Stimulated activated CD8-positive, alpha-beta memory T cell treated with anti-CD3 and anti-CD28 coated beads, Interleukin-4, amount 100 ng/mL, for 48 hours (primary cell): Measurements from ENCODE around the gene RIN1.
"Not testable (repeated sequence)": the region's sequence is repeated elsewhere in the genome, so short reads cannot be mapped to it uniquely, and the experiment has no call there.

Experiments
- DNase-seq: peaks from one replicate; pipeline ENCODE4 v3.0.0-alpha.2; 2020

RIN1 gene

GRCh38 chr11:66334605-66335442 lies 1.4 kb downstream of the RIN1 start:
- no peak for DNase-seq

GRCh38 chr11:66333896-66334604 lies 2.2 kb downstream of the RIN1 start:
- DNase-seq: no peak

GRCh38 chr11:66333220-66333877 lies 2.9 kb downstream of the RIN1 start:
- no peak for DNase-seq

DNA sequence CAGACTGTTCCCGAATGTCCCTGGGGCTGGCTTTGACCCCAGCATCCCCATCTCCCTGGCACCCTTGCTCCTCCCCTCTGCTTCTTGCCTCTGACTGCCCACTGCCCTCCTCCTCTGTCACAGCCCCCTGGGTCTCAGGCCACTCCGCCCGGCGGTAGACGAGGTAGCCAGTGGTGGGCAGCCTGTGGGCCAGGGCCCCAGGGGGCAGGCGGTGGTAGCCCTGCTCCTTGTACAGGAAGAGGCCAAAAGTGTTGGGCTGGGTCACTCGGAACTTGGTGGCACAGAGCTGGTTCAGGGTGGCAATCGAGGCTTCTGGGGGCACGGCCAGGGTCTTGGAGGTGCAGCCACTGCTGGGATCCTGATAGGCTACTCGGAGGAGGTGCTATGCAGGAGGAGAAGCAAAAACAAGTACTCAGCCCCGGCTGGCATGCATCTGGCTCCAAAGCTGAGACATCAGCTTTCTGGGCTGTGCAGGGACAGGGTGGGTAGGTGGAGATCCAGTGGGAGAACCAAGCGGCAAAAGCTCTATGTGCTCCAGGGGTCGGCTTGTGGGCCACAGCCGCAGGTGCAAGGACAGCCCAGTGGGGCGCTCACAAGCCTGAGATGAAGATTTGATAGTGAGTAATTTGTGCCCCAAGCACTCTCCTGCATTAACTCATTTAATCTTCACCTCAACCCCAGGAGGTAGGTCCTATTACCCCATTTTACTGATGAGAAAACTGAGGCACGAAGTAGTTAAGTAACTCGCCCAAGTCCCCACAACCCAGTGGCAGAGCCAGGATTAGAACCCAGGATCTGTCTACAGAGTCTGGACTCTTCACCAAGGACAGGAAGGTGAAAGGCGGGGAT lies 3.6 kb downstream of the RIN1 start:
- no peak for DNase-seq

GRCh38 chr11:66331542-66332370 lies 4.5 kb downstream of the RIN1 start:
- no peak for DNase-seq

DNA sequence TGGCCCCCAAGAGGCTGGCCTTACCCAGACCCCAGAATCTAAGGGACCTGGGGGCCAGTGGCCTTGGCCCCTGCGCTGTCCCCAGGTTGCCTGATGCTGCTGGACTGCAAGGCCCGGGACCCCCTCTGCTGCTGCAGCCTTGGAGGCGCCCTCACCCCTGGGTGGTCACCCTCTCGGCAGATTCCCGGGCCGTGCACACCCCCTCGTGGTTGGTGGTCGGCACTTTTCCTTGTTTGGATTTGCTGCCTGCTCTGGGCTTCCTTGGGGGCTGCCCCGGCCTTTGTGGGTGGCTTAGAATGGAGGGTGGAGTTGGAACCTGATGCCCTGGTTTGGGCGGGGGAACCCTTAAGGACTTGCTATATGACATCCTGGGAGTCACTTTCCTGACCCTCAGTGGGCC lies 5.3 kb downstream of the RIN1 start:
- DNase-seq: no peak

DNA sequence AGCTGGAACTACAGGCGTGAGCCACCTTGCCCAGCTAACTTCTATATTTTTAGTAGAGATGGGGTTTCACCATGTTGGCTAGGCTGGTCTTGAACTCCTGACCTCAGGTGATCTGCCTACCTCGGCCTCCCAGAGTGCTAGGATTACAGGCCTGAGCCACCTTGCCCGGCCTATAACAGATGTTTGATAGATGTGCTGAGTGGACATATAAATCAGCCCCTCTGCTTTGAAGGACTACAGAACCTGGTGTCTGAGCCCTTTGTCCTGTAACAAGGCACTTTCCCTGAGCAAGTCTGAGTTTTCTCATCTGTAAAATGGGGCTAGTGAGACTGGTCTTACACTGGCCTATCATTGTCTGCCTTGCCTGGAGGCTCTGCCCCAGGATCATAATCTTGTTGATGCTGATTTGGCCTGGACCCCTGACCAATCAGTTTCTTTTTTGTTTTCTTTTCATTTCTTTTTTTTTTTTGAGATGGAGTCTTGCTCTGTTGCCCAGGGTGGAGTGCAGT lies 7.0 kb downstream of the RIN1 start:
- no peak for DNase-seq

GRCh38 chr11:66328302-66329144 lies 7.7 kb downstream of the RIN1 start:
- DNase-seq: peak; percentile 89

DNA sequence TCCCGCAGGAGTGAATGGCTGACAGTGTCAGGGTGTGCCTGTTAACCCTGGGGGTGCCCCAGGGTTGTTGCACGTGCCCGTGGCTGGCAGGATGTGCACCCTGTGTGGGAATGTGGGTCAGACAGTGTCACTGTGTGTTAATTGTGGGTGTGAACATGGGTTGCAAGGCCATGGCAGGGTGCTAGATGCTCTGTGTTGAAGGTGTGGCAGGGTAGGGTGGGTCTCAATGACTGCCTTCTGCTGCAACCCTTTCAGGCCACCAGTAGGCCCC lies 8.3 kb downstream of the RIN1 start:
- DNase-seq: no peak

- no peak for DNase-seq
Observed at GRCh38 chr11:66327171-66328030, 8.8 kb downstream of the RIN1 start.

- no peak for DNase-seq
Observed at GRCh38 chr11:66326261-66327111, 9.7 kb downstream of the RIN1 start.

- no peak for DNase-seq
Observed at GRCh38 chr11:66325263-66325671, 11.0 kb downstream of the RIN1 start.

DNA sequence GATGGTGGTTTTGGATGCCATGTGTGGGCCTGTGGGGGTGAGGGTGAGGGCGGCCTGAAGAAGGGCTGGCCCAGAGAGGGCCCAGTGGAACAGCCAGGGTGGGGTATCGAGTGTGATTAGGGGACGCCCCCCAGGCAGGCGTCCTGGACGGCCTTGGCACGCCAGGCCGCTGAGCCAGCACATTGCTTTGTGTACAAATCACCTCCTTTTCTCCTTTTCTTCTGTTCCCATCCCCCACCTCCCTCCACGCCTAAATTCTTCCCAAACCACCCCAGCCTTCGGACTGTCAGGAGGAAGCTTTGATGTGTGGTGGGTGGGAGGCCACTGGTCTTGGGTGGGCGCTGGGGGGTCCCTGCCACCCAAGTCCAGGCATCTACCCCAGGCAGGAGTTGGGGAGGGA lies 11.6 kb downstream of the RIN1 start:
- DNase-seq: no peak

- DNase-seq: no peak
Observed at GRCh38 chr11:66323684-66324083, 12.6 kb downstream of the RIN1 start.

GRCh38 chr11:66322732-66323427 lies 13.4 kb downstream of the RIN1 start:
- DNase-seq: no peak

- DNase-seq: no peak
Observed at GRCh38 chr11:66321606-66322005, 14.6 kb downstream of the RIN1 start.

- DNase-seq: not testable (repeated sequence)
Observed at GRCh38 chr11:66320748-66321147, 15.5 kb downstream of the RIN1 start.

- DNase-seq: not testable (repeated sequence)
Observed at GRCh38 chr11:66320289-66320688, 15.9 kb downstream of the RIN1 start.
